Measurements from ENCODE around the gene MDM2. TPM values are rescaled to one million over a fixed set of nuclear protein-coding genes. Genes with fewer than 3 reads are reported as not detected.

Gene MDM2
- total and polyA plus RNA-seq, 11 donors, result 16.2 to 78.8 (median 49.0) TPM

DNA sequence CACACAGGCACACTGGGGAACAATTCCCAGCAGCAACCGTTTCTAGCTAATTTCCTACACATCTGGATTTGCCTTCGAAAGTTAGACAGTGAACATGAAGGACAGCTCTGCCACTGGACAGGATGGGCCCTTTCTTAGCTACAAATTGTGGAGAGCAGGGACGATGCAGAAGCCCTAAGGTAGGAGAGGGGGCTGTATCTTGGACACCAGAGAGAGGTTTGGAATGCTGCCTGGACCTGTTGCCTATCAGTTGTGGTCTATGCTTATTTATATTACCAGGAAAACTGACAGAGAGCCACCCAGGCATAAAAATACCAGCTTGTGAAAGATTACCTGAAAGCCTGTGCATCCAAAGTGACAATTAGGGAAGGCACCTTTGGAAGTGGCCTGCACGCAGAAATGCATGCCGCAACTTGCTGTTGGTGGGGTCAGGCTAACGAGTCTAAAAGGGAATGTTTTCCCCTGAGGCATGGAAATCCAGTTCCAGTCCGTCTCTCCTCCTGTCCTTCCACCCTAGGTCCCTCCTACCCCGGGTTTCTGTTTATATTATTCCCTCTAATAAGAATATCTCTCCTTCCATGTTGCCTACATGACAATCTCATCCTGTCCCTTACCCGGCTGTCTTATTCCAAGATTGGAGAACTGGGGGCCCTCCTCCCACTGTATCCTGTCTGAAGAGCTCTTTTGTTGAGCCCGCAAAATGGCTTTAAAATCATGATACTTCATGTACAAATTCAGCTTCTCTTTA is 60.2 kb downstream of the MDM2 start:
- ATAC-seq, result no peak
- intact Hi-C loops (cut with DNase I), result loop anchor here in 2 of 10 donors (10.0 kb wide), 3 partner anchors 67 to 387 kb away; partner anchors contain the start of gene CPM (in 1 of the 2)
- H3K9me3 ChIP-seq, result no peaks in the 10 kb centered on the region
- no peak overlapping the region for H3K4me3 ChIP-seq
- no peaks in the 10 kb centered on the region for H3K4me1 ChIP-seq
- H3K36me3 ChIP-seq, result peaks cover 0 to 38% (median 0%) of the 10 kb centered on the region in 9 donors
- WGBS, 4 donors, result 71 to 80% (median 74%) methylated on average over 10 of the region's 10 CpGs
- DNase-seq, result no peak
- no peak overlapping the region for H3K27ac ChIP-seq
- TF ChIP-seq POLR2A (IDR thresholded peaks at IDR 0.05), result no peak
- TF ChIP-seq, protein P1, sequence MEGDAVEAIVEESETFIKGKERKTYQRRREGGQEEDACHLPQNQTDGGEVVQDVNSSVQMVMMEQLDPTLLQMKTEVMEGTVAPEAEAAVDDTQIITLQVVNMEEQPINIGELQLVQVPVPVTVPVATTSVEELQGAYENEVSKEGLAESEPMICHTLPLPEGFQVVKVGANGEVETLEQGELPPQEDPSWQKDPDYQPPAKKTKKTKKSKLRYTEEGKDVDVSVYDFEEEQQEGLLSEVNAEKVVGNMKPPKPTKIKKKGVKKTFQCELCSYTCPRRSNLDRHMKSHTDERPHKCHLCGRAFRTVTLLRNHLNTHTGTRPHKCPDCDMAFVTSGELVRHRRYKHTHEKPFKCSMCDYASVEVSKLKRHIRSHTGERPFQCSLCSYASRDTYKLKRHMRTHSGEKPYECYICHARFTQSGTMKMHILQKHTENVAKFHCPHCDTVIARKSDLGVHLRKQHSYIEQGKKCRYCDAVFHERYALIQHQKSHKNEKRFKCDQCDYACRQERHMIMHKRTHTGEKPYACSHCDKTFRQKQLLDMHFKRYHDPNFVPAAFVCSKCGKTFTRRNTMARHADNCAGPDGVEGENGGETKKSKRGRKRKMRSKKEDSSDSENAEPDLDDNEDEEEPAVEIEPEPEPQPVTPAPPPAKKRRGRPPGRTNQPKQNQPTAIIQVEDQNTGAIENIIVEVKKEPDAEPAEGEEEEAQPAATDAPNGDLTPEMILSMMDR (IDR thresholded peaks at IDR 0.05), result no peak
- no peaks in the 10 kb centered on the region for H3K27me3 ChIP-seq

DNA sequence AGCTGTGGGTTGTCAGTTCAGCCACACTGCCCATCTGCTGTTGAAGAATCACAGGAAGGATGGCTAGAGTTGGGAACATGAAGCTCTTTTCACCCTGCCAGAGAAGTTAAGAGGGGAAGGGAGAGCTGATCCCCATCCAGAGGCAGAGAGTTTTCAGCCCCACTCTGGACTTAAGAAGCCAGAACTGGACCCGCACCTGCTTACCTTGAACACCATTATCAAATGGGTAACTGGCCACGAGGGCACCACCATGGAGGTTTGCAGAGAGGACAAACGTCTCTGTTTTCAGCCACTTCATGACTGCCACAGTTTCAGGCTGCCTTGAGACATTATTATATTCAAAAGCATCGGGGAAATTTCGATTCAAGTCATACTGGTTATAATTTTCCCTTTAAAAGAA is 62.0 kb downstream of the MDM2 start:
- Histone ChIP-seq H3K27ac (no peak overlapping the region), H3K36me3 (peaks cover 0 to 38% (median 0%) of the 10 kb centered on the region in 9 donors), H3K27me3 (no peaks in the 10 kb centered on the region), H3K4me1 (no peaks in the 10 kb centered on the region), H3K4me3 (no peak overlapping the region), H3K9me3 (no peaks in the 10 kb centered on the region)
- WGBS, 4 donors, result 85 to 93% (median 91%) methylated on average over 5 of the region's 5 CpGs
- DNase-seq (no peak), ATAC-seq (no peak)
- TF ChIP-seq, protein P1 (IDR thresholded peaks at IDR 0.05), result no peak
- TF ChIP-seq POLR2A (IDR thresholded peaks at IDR 0.05), result no peak
- intact Hi-C loops (cut with DNase I), result no loop called here

DNA sequence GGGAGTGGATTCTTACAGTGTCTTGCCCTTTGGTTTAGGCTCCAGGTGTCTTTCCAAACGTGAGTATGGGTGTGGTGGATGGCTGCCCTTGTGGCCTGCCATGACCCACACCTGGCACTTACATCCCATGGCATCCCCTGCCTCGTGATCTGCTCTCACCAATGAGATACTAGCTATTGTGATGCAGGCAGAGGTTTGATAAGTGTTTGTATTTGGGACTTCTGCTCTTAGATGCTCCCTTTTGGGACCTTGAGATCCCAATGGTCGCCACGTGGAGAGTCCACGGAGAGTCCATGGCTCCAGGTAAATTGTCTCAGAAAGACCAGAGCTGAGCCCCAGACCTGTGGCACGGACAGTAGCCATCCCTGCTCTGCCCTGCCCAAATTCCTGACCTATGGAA is 62.5 kb downstream of the MDM2 start:
- Histone ChIP-seq H3K9me3 (no peaks in the 10 kb centered on the region), H3K36me3 (peaks cover 0 to 38% (median 0%) of the 10 kb centered on the region in 9 donors), H3K27ac (no peak overlapping the region), H3K4me1 (no peaks in the 10 kb centered on the region), H3K27me3 (no peaks in the 10 kb centered on the region), H3K4me3 (no peak overlapping the region)
- 84 to 87% (median 86%) methylated on average over 5 to 6 of the region's 6 CpGs for WGBS, 4 donors
- intact Hi-C loops (cut with DNase I), result no loop called here
- TF ChIP-seq POLR2A (IDR thresholded peaks at IDR 0.05), result no peak
- TF ChIP-seq, protein P1 (IDR thresholded peaks at IDR 0.05), result no peak
- ATAC-seq (no peak), DNase-seq (no peak)

DNA sequence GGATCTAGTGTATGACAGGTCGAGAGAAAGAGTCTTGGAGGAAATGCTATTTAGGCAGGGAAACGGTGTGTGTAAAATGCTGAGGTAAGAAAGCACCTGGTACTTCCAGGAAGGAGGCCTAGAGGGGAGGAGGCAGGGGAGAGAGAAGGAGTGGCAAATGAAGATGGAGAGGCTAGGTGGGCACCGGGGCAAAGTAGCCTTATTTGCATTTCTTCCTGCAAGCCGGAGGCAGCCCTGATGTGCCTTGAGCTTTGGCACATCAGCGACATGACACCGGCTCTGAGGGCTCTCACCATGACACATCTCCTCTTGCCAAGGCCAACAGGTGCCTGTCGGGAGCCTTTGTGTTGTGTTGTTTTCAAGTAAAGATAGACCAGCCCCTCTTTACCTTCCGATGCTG is 63.4 kb downstream of the MDM2 start:
- H3K4me3 ChIP-seq, result no peak overlapping the region
- 78 to 85% (median 83%) methylated on average over 8 of the region's 8 CpGs for WGBS, 4 donors
- H3K36me3 ChIP-seq, result peaks cover 0 to 32% (median 0%) of the 10 kb centered on the region in 9 donors
- intact Hi-C loops (cut with DNase I), result no loop called here
- TF ChIP-seq POLR2A (IDR thresholded peaks at IDR 0.05), result no peak
- TF ChIP-seq, protein P1 (IDR thresholded peaks at IDR 0.05), result no peak
- H3K27ac ChIP-seq, result no peak overlapping the region
- ATAC-seq (no peak), DNase-seq (no peak)
- H3K9me3 ChIP-seq, result no peaks in the 10 kb centered on the region
- peaks cover 0 to 4% (median 0%) of the 10 kb centered on the region in 12 donors for H3K4me1 ChIP-seq
- H3K27me3 ChIP-seq, result no peaks in the 10 kb centered on the region

Measured in heart left ventricle (tissue), 16 donors.